Mesothelial cell of epicardium (in vitro differentiated cells): ENCODE results near the gene STAC3. TPM values are rescaled to one million over a fixed set of nuclear protein-coding genes. Genes with fewer than 3 reads are reported as not detected.
A peak's percentile ranks its signal among the peaks of the same experiment; 100 is the strongest.

ENCODE experiments used
- DNase-seq, 2 experiments: peaks; one replicate each; pipeline ENCODE4 v3.0.0; 2021; ENCODE audit warnings: low spot score in 2 of 2; ENCODE audit not compliant: unreplicated experiment in 2 of 2
- H3K27ac Mint-ChIP-seq: 2 replicates; pipeline ENCODE4 v1.8.0; 2021; ENCODE audit warnings: mixed read lengths
- H3K27me3 Mint-ChIP-seq: 2 replicates; pipeline ENCODE4 v1.8.0; 2021; ENCODE audit warnings: low read depth, mixed read lengths
- H3K36me3 Mint-ChIP-seq: 2 replicates; pipeline ENCODE4 v1.8.0; 2021; ENCODE audit warnings: mixed read lengths
- H3K4me1 Mint-ChIP-seq: 2 replicates; pipeline ENCODE4 v1.8.0; 2021; ENCODE audit warnings: mixed read lengths
- H3K4me3 Mint-ChIP-seq: 2 replicates; pipeline ENCODE4 v1.8.0; 2021; ENCODE audit warnings: mild to moderate bottlenecking, moderate library complexity, mixed read lengths
- H3K9me3 Mint-ChIP-seq: 2 replicates; pipeline ENCODE4 v1.8.0; 2021; ENCODE audit warnings: mixed read lengths
- total RNA-seq: library from RNA; stranded (reverse); gene quantifications from 3 replicates; pipeline ENCODE4 v1.2.1, GENCODE V29; 2021
- TF ChIP-seq, protein P1 (sequence below): fragments of 200-600 bp; sonication (generic); IDR thresholded peaks from one replicate; pipeline ENCODE4 v1.5.0; 2021; ENCODE audit warnings: antibody characterized with exemption; ENCODE audit not compliant: unreplicated experiment

STAC3 gene
- total RNA-seq, 1 donor from 2014 or later = 9.8 TPM

DNA sequence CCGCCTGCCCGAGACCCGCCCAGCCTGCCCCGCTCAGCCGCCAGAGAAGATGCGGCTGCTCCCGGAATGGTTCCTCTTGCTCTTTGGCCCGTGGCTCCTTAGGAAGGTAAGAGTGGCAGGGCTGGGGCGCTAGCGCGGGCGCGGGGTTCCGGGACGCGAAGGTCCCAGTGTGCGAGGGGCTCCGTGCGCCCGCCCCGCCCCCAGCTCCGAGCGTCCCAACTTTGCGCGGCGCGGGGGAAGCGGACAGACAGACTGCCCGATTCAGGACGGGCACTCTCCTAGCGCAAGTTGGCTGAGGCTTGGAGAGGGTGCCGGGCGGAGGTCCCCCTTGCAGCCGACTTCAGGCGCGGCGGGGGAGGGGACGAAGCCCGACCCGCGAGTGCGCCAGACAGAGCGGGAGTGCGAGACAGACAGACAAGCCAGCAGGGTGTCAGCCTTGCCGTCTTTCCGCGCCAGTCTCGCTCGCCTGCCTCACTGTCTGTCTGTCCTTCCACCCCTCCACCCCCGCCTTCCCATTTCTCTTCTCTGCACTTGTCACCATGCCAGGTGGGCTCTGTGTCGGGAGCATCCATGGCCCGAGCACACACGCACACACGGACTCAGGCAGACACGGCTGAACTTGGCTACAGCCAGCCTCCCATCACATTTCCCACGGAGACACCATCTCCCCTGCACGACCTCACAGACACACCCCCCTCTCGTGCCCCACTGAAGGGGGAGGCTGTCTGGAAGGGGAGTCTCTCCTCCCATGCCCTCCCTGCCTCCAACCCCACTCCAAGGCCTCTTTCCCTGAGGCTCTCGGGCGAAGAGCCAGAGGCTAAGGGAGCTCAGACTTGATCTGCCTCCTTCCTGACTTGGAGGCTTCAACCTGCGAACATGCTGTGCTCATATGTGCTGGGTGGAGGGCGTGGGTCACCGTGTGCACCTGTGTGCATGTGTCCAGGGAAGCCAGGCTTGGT is 33.8 kb downstream of the STAC3 start:
- H3K4me3 Mint-ChIP-seq = peak overlapping the region; percentile 81
- peaks cover 71% of the 10 kb centered on the region for H3K4me1 Mint-ChIP-seq
- peak overlapping the region; percentile 75 for H3K27ac Mint-ChIP-seq
- H3K9me3 Mint-ChIP-seq = no peaks in the 10 kb centered on the region
- no peak for DNase-seq
- TF ChIP-seq, protein P1, sequence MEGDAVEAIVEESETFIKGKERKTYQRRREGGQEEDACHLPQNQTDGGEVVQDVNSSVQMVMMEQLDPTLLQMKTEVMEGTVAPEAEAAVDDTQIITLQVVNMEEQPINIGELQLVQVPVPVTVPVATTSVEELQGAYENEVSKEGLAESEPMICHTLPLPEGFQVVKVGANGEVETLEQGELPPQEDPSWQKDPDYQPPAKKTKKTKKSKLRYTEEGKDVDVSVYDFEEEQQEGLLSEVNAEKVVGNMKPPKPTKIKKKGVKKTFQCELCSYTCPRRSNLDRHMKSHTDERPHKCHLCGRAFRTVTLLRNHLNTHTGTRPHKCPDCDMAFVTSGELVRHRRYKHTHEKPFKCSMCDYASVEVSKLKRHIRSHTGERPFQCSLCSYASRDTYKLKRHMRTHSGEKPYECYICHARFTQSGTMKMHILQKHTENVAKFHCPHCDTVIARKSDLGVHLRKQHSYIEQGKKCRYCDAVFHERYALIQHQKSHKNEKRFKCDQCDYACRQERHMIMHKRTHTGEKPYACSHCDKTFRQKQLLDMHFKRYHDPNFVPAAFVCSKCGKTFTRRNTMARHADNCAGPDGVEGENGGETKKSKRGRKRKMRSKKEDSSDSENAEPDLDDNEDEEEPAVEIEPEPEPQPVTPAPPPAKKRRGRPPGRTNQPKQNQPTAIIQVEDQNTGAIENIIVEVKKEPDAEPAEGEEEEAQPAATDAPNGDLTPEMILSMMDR = no peak
- H3K27me3 Mint-ChIP-seq = peaks cover 74% of the 10 kb centered on the region
- no peaks in the 10 kb centered on the region for H3K36me3 Mint-ChIP-seq

DNA sequence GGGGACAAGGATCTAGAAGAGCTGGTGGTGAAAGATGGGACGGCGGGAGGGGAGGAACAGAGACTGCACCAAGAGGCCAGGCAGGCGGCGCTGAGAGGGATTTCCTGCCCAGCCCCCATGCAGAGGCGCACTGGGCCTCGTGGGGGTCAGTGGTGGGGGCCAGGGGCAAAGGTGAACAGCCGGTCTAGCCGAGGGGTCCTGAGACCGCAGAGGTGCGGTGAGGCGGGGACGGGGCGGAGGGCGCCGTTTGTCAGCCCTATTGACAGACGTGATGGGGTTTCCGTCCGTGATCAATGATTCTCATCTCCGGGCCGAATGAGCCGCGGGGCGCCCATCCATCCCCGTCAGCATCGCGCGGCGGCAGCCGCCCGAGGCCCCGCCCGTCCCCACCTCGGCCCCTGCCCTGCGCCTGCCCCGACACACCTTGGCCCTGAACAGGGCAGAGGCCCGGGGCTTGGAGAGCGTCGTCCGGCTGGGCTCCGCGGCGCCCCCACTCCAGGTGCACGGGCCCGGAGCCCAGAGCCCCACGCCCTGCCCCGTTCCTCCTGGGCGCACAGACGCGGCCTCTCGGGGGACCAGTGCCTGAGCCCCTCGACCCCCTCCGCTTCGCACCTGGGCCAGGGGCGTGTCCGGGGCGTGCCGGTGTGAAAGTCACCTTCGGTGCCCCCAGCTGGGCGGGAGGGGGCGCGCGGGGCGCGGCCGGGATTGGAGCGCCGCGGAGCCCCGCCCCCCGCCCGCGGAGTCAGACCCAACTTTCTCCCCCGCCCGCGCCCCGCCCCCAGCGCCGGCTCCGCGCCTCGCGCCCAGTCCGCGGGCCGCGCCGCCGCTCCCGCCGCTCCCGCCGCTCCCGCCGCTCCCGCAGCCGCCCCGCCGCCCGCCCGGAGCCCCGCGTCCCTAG is 34.7 kb downstream of the STAC3 start, which contains the start of gene NXPH4:
NXPH4 (plus strand) TSS at position 781 of the 898 bp plus-strand sequence. CDS start 176 bp downstream, outside the sequence.
- no peak for DNase-seq
- Mint-ChIP-seq H3K27ac (peak within 1 kb of the TSS; percentile 75), H3K4me3 (peak within 1 kb of the TSS; percentile 81), H3K27me3 (peaks cover 65% of the 10 kb centered on the region), H3K36me3 (no peaks in the 10 kb centered on the region), H3K4me1 (peaks cover 64% of the 10 kb centered on the region), H3K9me3 (no peaks in the 10 kb centered on the region)
- TF ChIP-seq, protein P1 = no peak

DNA sequence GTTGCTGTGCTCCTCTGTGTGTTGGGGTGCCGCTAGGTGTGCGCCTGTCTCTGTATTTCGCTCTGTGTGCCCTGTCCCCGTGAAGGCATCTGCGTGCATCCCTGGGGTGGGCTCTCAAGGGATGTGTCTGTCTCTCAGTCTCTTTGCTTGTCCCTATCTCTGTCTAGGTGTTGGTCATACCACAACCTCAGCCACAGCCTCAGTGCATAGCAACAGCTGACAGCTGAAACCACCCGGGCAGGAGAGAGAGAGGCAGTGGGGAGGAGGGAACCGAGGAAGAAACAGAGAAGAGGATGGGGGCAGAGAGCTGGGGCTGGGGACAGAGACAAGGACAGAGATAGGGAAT is 35.3 kb downstream of the STAC3 start:
- Mint-ChIP-seq H3K27me3 (peaks cover 59% of the 10 kb centered on the region), H3K27ac (no peak overlapping the region), H3K36me3 (no peaks in the 10 kb centered on the region), H3K4me1 (peaks cover 58% of the 10 kb centered on the region), H3K9me3 (no peaks in the 10 kb centered on the region), H3K4me3 (peak overlapping the region; percentile 59)
- DNase-seq = no peak
- TF ChIP-seq, protein P1 = no peak

DNA sequence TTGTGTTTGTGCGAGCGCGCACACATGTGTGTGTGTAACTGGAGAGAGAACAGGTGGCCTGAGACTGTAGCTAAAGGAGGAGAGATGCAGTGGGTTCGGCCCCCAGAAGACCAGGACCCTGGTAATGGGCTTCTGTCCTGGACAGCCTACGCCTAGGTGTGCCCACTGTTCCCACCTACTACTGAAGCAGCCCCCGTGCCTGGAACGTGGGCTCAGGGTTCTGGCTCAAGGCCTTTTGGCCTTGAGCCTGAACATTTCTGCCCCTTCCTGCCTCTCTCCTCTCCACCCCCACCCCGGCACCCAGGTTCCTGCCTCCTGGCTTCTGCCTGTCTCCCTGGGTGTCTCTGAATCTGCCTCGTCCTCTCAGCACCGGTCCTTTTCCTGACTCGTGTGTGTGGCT is 35.9 kb downstream of the STAC3 start:
- H3K4me3 Mint-ChIP-seq = peak overlapping the region; percentile 3
- no peaks in the 10 kb centered on the region for H3K9me3 Mint-ChIP-seq
- H3K36me3 Mint-ChIP-seq = peaks cover 2% of the 10 kb centered on the region
- TF ChIP-seq, protein P1 = no peak
- no peak overlapping the region for H3K27ac Mint-ChIP-seq
- no peak for DNase-seq
- H3K4me1 Mint-ChIP-seq = peaks cover 56% of the 10 kb centered on the region
- peaks cover 56% of the 10 kb centered on the region for H3K27me3 Mint-ChIP-seq

DNA sequence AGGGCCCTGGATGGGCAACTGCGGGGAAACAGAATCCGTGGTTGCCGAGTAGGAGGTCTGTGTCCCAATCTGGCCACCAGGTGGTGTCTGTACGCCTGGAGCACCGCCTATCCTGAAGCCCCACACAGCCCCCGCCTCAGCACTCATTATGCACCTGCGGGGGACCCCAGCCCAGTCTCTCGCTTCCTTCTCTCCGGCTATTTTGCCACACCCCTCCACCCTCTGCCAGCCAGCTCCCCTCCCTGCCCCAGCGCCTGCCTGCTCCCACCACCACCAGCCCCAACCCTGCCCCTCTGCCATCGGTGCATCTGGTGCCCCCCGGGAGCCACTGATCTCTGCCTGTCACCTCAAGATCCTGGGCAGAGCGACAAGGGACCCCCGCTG is 36.6 kb downstream of the STAC3 start:
- Mint-ChIP-seq H3K4me1 (peaks cover 50% of the 10 kb centered on the region), H3K36me3 (peaks cover 5% of the 10 kb centered on the region), H3K9me3 (no peaks in the 10 kb centered on the region), H3K4me3 (peak overlapping the region; percentile 35), H3K27ac (peak overlapping the region; percentile 93), H3K27me3 (peaks cover 50% of the 10 kb centered on the region)
- peak in 1 of 2 experiments; percentile 69 for DNase-seq
- TF ChIP-seq, protein P1 = peak; percentile 60
